CD4-positive, alpha-beta T cell (primary cell): Measurements from ENCODE around the gene TAF3. TPM values are rescaled to one million over a fixed set of nuclear protein-coding genes. Genes with fewer than 3 reads are reported as not detected.

Experiments
- ATAC-seq: fragments of 200-7000 bp; cut with Tn5 transposase; one replicate; pipeline ENCODE4 v1.10.0; 2022; ENCODE audit warnings: mild to moderate bottlenecking; ENCODE audit not compliant: poor library complexity
- CTCF ChIA-PET: fragments of 350-600 bp; sonication (Branson Sonifier 250); formaldehyde crosslinking; loops from one replicate; lab custom pipeline; 2021; ENCODE audit warnings: antibody characterized with exemption, inconsistent platforms; lab: Charles Lee
- POLR2A ChIA-PET: fragments of 350-600 bp; sonication (Branson Sonifier 250); formaldehyde crosslinking; loops from one replicate; lab custom pipeline; 2021; ENCODE audit warnings: antibody characterized with exemption, inconsistent platforms; lab: Charles Lee
- DNase-seq, 14 experiments: peaks; one replicate each; pipeline ENCODE4 v3.0.0-alpha.2; 2013 to 2020; ENCODE audit warnings: mixed read lengths in 2 of 14
- H3K27ac ChIP-seq, 2 donors: one replicate each; pipeline versions ENCODE4 v1.5.1 to v1.7.0; 2013; ENCODE audit warnings: low read length in 2 of 2, low read depth in 1 of 2, mild to moderate bottlenecking in 1 of 2
- H3K27me3 ChIP-seq, 2 experiments: 1 replicate in 1 of 2; 2 replicates in 1 of 2; pipeline versions ENCODE4 v1.6.1 to v1.7.0; 2013; ENCODE audit warnings: low read length in 2 of 2, control low read depth in 1 of 2, mild to moderate bottlenecking in 1 of 2, moderate library complexity in 1 of 2; ENCODE audit not compliant: insufficient read depth in 2 of 2, control insufficient read depth in 1 of 2
- H3K36me3 ChIP-seq: one replicate; pipeline ENCODE4 v1.6.1; 2013; ENCODE audit warnings: low read length, control low read depth; ENCODE audit not compliant: insufficient read depth
- H3K4me1 ChIP-seq: one replicate; pipeline ENCODE4 v1.6.1; 2013; ENCODE audit warnings: low read length, control low read depth; ENCODE audit not compliant: insufficient read depth
- H3K4me3 ChIP-seq: one replicate; pipeline ENCODE4 v1.5.1; 2013; ENCODE audit warnings: mild to moderate bottlenecking, low read length, moderate library complexity
- H3K9me3 ChIP-seq, 2 experiments: 1 replicate in 1 of 2; 2 replicates in 1 of 2; pipeline versions ENCODE4 v1.6.1 to v1.7.0; 2013; ENCODE audit warnings: low read length in 2 of 2, mild to moderate bottlenecking in 2 of 2, control low read depth in 1 of 2, moderate library complexity in 1 of 2; ENCODE audit not compliant: control insufficient read depth in 1 of 2, insufficient read depth in 1 of 2
- H3K27ac Mint-ChIP-seq: one replicate; pipeline ENCODE4 v1.8.0; 2020; ENCODE audit warnings: mixed read lengths
- H3K27me3 Mint-ChIP-seq: one replicate; pipeline ENCODE4 v1.8.0; 2021; ENCODE audit warnings: mixed read lengths
- H3K36me3 Mint-ChIP-seq: one replicate; pipeline ENCODE4 v1.8.0; 2021; ENCODE audit warnings: low read depth, mixed read lengths
- H3K4me1 Mint-ChIP-seq: one replicate; pipeline ENCODE4 v1.8.0; 2021; ENCODE audit warnings: low read depth, mixed read lengths
- H3K4me3 Mint-ChIP-seq: one replicate; pipeline ENCODE4 v1.8.0; 2020; ENCODE audit warnings: mild to moderate bottlenecking, mixed read lengths
- H3K9me3 Mint-ChIP-seq: one replicate; pipeline ENCODE4 v1.8.0; 2020; ENCODE audit warnings: mixed read lengths
- CTCF ChIP-seq: fragments of 200-600 bp; IDR thresholded peaks from one replicate; pipeline ENCODE4 v1.8.0; 2022; ENCODE audit warnings: antibody characterized with exemption, mild to moderate bottlenecking
- intact Hi-C, 2 experiments: fragments of 100-400 bp; cut with DNase I in 1 of 2; cut with micrococcal nuclease in 1 of 2; formaldehyde crosslinking; loops; one replicate each; pipeline versions ENCODE4 v1.15.1 to v1.9.0; 2023 to 2025; cut with DNase I, micrococcal nuclease
- total RNA-seq, 174 experiments: library from RNA in 2 of 174; stranded (reverse) in 2 of 174; gene quantifications; one replicate each; pipeline ENCODE4 v1.2.3 and lab custom pipeline; 2021 to 2026

TAF3 gene
- total RNA-seq, 2 experiments from 2014 or later, result 12.6 to 12.8 TPM

GRCh38 chr10:8009031-8009430 is 190.7 kb downstream of the TAF3 start:
- Histone ChIP-seq H3K4me1 (no peaks in the 10 kb centered on the region), H3K27me3 (no peaks in the 10 kb centered on the region), H3K36me3 (peaks cover 42% of the 10 kb centered on the region), H3K27ac (no peak overlapping the region), H3K4me3 (no peak overlapping the region), H3K9me3 (peaks cover 3 to 9% of the 10 kb centered on the region in 2 experiments)
- TF ChIP-seq CTCF, result no peak
- ChIA-PET POLR2A (no interaction called here), CTCF (no interaction called here)
- DNase-seq, result no peak
- H3K9me3 Mint-ChIP-seq, result no peaks in the 10 kb centered on the region
- H3K4me3 Mint-ChIP-seq, result no peak overlapping the region
- peaks cover 86% of the 10 kb centered on the region for H3K36me3 Mint-ChIP-seq
- no peaks in the 10 kb centered on the region for H3K27me3 Mint-ChIP-seq
- no peak overlapping the region for H3K27ac Mint-ChIP-seq
- intact Hi-C loops, result no loop called here
- ATAC-seq, result no peak
- H3K4me1 Mint-ChIP-seq, result no peaks in the 10 kb centered on the region

DNA sequence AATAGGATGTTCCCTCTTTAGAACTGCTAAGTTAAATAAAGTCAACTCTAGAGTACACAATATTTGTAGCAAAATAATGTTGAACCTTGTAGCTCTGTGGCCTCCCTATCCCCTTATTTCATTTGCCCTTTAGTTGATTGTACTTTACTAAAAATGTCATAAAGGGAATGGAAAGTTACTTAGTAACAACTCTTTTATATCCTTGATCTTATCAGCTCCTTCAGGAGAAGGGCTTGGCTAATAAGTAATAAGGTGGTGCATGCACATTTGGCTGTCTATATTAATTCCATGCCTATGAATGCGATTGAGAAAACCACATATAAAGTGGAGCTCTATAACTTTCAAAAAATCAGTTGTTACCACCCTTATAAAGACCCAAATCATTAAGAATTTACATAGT is 194.7 kb downstream of the TAF3 start:
- Histone ChIP-seq H3K36me3 (peaks cover 52% of the 10 kb centered on the region), H3K27ac (no peak overlapping the region), H3K4me3 (no peak overlapping the region), H3K4me1 (no peaks in the 10 kb centered on the region), H3K9me3 (no peaks in the 10 kb centered on the region), H3K27me3 (no peaks in the 10 kb centered on the region)
- no peaks in the 10 kb centered on the region for H3K9me3 Mint-ChIP-seq
- no peak for DNase-seq
- H3K36me3 Mint-ChIP-seq, result peaks cover 61% of the 10 kb centered on the region
- H3K27ac Mint-ChIP-seq, result no peak overlapping the region
- H3K27me3 Mint-ChIP-seq, result no peaks in the 10 kb centered on the region
- no peak overlapping the region for H3K4me3 Mint-ChIP-seq
- no peak for TF ChIP-seq CTCF
- H3K4me1 Mint-ChIP-seq, result no peaks in the 10 kb centered on the region
- POLR2A ChIA-PET, result no interaction called here
- no peak for ATAC-seq
- CTCF ChIA-PET, result no interaction called here
- intact Hi-C loops, result no loop called here

DNA sequence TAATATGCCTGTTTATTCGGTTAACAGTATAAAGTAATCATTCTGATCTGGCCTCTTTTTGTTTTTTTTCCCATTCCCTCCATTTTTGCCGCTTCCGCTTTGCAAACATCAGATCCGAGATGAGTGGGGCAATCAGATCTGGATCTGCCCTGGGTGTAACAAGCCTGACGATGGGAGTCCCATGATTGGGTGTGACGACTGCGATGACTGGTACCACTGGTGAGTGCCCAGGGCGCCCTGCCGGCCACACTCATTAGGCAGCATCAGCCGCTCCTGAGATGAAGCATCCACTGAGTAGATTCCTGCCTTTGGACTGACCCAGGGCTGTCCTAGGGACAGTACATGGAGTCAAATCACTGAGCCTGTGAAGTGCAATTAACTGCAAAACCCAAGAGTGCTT is 195.3 kb downstream of the TAF3 start:
- Histone ChIP-seq H3K36me3 (peaks cover 52% of the 10 kb centered on the region), H3K4me1 (no peaks in the 10 kb centered on the region), H3K27me3 (no peaks in the 10 kb centered on the region), H3K27ac (no peak overlapping the region), H3K4me3 (no peak overlapping the region), H3K9me3 (no peaks in the 10 kb centered on the region)
- intact Hi-C loops, result no loop called here
- peaks cover 55% of the 10 kb centered on the region for H3K36me3 Mint-ChIP-seq
- DNase-seq (no peak), ATAC-seq (no peak)
- ChIA-PET POLR2A (no interaction called here), CTCF (no interaction called here)
- no peak for TF ChIP-seq CTCF
- no peaks in the 10 kb centered on the region for H3K27me3 Mint-ChIP-seq
- H3K4me1 Mint-ChIP-seq, result no peaks in the 10 kb centered on the region
- H3K4me3 Mint-ChIP-seq, result no peak overlapping the region
- no peaks in the 10 kb centered on the region for H3K9me3 Mint-ChIP-seq
- no peak overlapping the region for H3K27ac Mint-ChIP-seq
